Ascending aorta (tissue), 2 donors: ENCODE results near the gene ATL2. TPM values are rescaled to one million over a fixed set of nuclear protein-coding genes. Genes with fewer than 3 reads are reported as not detected.

ENCODE experiments used
- DNase-seq, 2 donors: peaks; one replicate each; pipeline ENCODE4 v3.0.0-alpha.2; 2019; ENCODE audit warnings: low spot score in 2 of 2
- H3K27ac ChIP-seq, 2 donors: fragments of 200-600 bp; sonication (generic); one replicate each; pipeline ENCODE4 v1.5.1; 2016 to 2017; ENCODE audit warnings: mild to moderate bottlenecking in 1 of 2
- H3K27me3 ChIP-seq: fragments of 200-600 bp; sonication (generic); one replicate; pipeline ENCODE4 v1.5.1; 2017
- H3K36me3 ChIP-seq, 2 donors: fragments of 200-600 bp; sonication (generic); one replicate each; pipeline ENCODE4 v1.5.1; 2016
- H3K4me1 ChIP-seq, 2 donors: fragments of 200-600 bp; sonication (generic); one replicate each; pipeline ENCODE4 v1.5.1; 2016 to 2017; ENCODE audit warnings: mild to moderate bottlenecking in 1 of 2
- H3K4me3 ChIP-seq, 2 donors: fragments of 200-600 bp; sonication (generic); one replicate each; pipeline ENCODE4 v1.5.1; 2016 to 2017; ENCODE audit warnings: mild to moderate bottlenecking in 1 of 2
- H3K9me3 ChIP-seq, 2 donors: fragments of 200-600 bp; sonication (generic); one replicate each; pipeline ENCODE4 v1.5.1; 2016
- CTCF ChIP-seq, 3 experiments: fragments of 200-600 bp in 2 of 3; fragments of 450-650 bp in 1 of 3; sonication (generic) in 2 of 3; IDR thresholded peaks; one replicate each; pipeline ENCODE4 v1.5.1; 2016 to 2019; ENCODE audit warnings: antibody characterized with exemption in 3 of 3, mild to moderate bottlenecking in 1 of 3, moderate library complexity in 1 of 3
- intact Hi-C: fragments of 100-400 bp; cut with DNase I; formaldehyde crosslinking; loops from one replicate; pipeline ENCODE4 v1.15.1; 2023
- total RNA-seq: library from RNA; depleted of rRNA; stranded (reverse); fragments of >200 nt; gene quantifications from one replicate; pipeline ENCODE4 v1.1.0, GENCODE V29; 2016

Gene ATL2
- total RNA-seq, 1 donor from 2014 or later, result 49.1 TPM

- H3K27me3 ChIP-seq, result no peaks in the 10 kb centered on the region
- H3K4me3 ChIP-seq, result no peak overlapping the region
- H3K36me3 ChIP-seq, result no peaks in the 10 kb centered on the region
- intact Hi-C loops, result no loop called here
- no peaks in the 10 kb centered on the region for H3K9me3 ChIP-seq
- DNase-seq, result no peak
- H3K4me1 ChIP-seq, result no peaks in the 10 kb centered on the region
- TF ChIP-seq CTCF (IDR thresholded peaks at IDR 0.05), result no peak
- no peak overlapping the region for H3K27ac ChIP-seq
These were observed 21.7 kb upstream of the ATL2 start for GRCh38 chr2:38398739-38399138.

GRCh38 chr2:38394903-38395341, 17.8 kb upstream of the ATL2 start:
- Histone ChIP-seq H3K27me3 (no peaks in the 10 kb centered on the region), H3K36me3 (no peaks in the 10 kb centered on the region), H3K9me3 (no peaks in the 10 kb centered on the region), H3K4me1 (no peaks in the 10 kb centered on the region), H3K4me3 (no peak overlapping the region), H3K27ac (no peak overlapping the region)
- TF ChIP-seq CTCF (IDR thresholded peaks at IDR 0.05), result no peak
- intact Hi-C loops, result no loop called here
- no peak for DNase-seq

- Histone ChIP-seq H3K4me3 (no peak overlapping the region), H3K27ac (no peak overlapping the region), H3K9me3 (no peaks in the 10 kb centered on the region), H3K4me1 (no peaks in the 10 kb centered on the region), H3K27me3 (no peaks in the 10 kb centered on the region), H3K36me3 (no peaks in the 10 kb centered on the region)
- no peak for DNase-seq
- intact Hi-C loops, result no loop called here
- no peak for TF ChIP-seq CTCF (IDR thresholded peaks at IDR 0.05)
These were observed 17.0 kb upstream of the ATL2 start for GRCh38 chr2:38394041-38394440.

GRCh38 chr2:38390947-38391346, 13.9 kb upstream of the ATL2 start:
- no peaks in the 10 kb centered on the region for H3K9me3 ChIP-seq
- no peaks in the 10 kb centered on the region for H3K36me3 ChIP-seq
- no peaks in the 10 kb centered on the region for H3K4me1 ChIP-seq
- H3K27ac ChIP-seq, result no peak overlapping the region
- no peaks in the 10 kb centered on the region for H3K27me3 ChIP-seq
- no peak for DNase-seq
- H3K4me3 ChIP-seq, result no peak overlapping the region
- TF ChIP-seq CTCF (IDR thresholded peaks at IDR 0.05), result no peak
- intact Hi-C loops, result no loop called here

GRCh38 chr2:38387887-38388286, 10.8 kb upstream of the ATL2 start:
- no peak for TF ChIP-seq CTCF (IDR thresholded peaks at IDR 0.05)
- no peak overlapping the region for H3K4me3 ChIP-seq
- no peak overlapping the region for H3K27ac ChIP-seq
- no peak for DNase-seq
- no peaks in the 10 kb centered on the region for H3K9me3 ChIP-seq
- no peaks in the 10 kb centered on the region for H3K4me1 ChIP-seq
- no peaks in the 10 kb centered on the region for H3K27me3 ChIP-seq
- intact Hi-C loops, result no loop called here
- H3K36me3 ChIP-seq, result no peaks in the 10 kb centered on the region

- Histone ChIP-seq H3K4me1 (no peaks in the 10 kb centered on the region), H3K4me3 (no peak overlapping the region), H3K36me3 (no peaks in the 10 kb centered on the region), H3K27me3 (no peaks in the 10 kb centered on the region), H3K9me3 (no peaks in the 10 kb centered on the region), H3K27ac (no peak overlapping the region)
- no peak for TF ChIP-seq CTCF (IDR thresholded peaks at IDR 0.05)
- intact Hi-C loops, result no loop called here
- no peak for DNase-seq
These were observed 9.7 kb upstream of the ATL2 start for GRCh38 chr2:38386821-38387220.
